GM12878 (cell line): ENCODE data around the gene ARL3. TPM values are rescaled to one million over a fixed set of nuclear protein-coding genes. Genes with fewer than 3 reads are reported as not detected.
A peak's percentile ranks its signal among the peaks of the same experiment; 100 is the strongest.

Experiments
- ATAC-seq: fragments of 200-7000 bp; cut with Tn5 transposase; 3 replicates; pipeline ENCODE4 v1.9.1; 2020; ENCODE audit warnings: mild to moderate bottlenecking, moderate library complexity
- BruUV-seq: library from RNA; stranded (reverse); fragments of 400-500 nt; replicated peaks from 2 replicates; lab custom pipeline; 2021; lab: Mats Ljungman, UMichigan
- CTCF ChIA-PET: fragments of 300-600 bp; sonication (Branson Sonifier 250); formaldehyde crosslinking; extraction: SDS; loops from one replicate; lab custom pipeline; 2021; ENCODE audit warnings: inconsistent platforms; lab: Yijun Ruan, JAX
- POLR2A ChIA-PET: fragments of 350-600 bp; formaldehyde crosslinking; extraction: SDS; loops from one replicate; lab custom pipeline; 2021; ENCODE audit warnings: inconsistent platforms; lab: Charles Lee
- RAD21 ChIA-PET: fragments of 300-600 bp; sonication (Branson Sonifier 250); formaldehyde crosslinking; loops from one replicate; lab custom pipeline; 2023; ENCODE audit warnings: antibody characterized with exemption; ENCODE audit not compliant: unreplicated experiment; lab: Charles Lee
- SMC1A ChIA-PET: fragments of 300-600 bp; sonication (Branson Sonifier 250); formaldehyde crosslinking; loops from one replicate; lab custom pipeline; 2023; ENCODE audit not compliant: unreplicated experiment, uncharacterized antibody; lab: Charles Lee
- DNase-seq: peaks from one replicate; pipeline ENCODE4 v3.0.0-alpha.2; 2011; ENCODE audit warnings: low read depth, low spot score
- FAIRE-seq: peaks from 3 replicates; lab custom pipeline; 2011; peaks lifted over from hg19 to GRCh38; lab: Jason Lieb, UNC
- H2AFZ ChIP-seq: 2 replicates; pipeline ENCODE4 v1.6.0; 2011; ENCODE audit warnings: low read depth, low read length, control low read depth; ENCODE audit not compliant: control insufficient read depth
- H3K27ac ChIP-seq: 2 replicates; pipeline ENCODE4 v1.5.1; 2011; ENCODE audit warnings: control low read depth; ENCODE audit not compliant: control insufficient read depth, insufficient read depth
- H3K27me3 ChIP-seq, 2 experiments: replicated peaks in 1 of 2; 2 replicates each; pipeline versions ENCODE4 v1.6.0 to v1.6.1; 2011; ENCODE audit warnings: low read length in 1 of 2; ENCODE audit not compliant: control insufficient read depth in 2 of 2, insufficient read depth in 2 of 2
- H3K36me3 ChIP-seq, 2 experiments: 2 replicates each; pipeline ENCODE4 v1.5.1; 2011; ENCODE audit warnings: low read length in 1 of 2; ENCODE audit not compliant: control insufficient read depth in 2 of 2, insufficient read depth in 2 of 2
- H3K4me1 ChIP-seq: 2 replicates; pipeline ENCODE4 v1.6.1; 2011; ENCODE audit warnings: mild to moderate bottlenecking, low read length, moderate library complexity, mixed read lengths; ENCODE audit not compliant: control insufficient read depth, insufficient read depth
- H3K4me2 ChIP-seq: 2 replicates; pipeline ENCODE4 v1.6.0; 2011; ENCODE audit warnings: control low read depth; ENCODE audit not compliant: control insufficient read depth, insufficient read depth
- H3K4me3 ChIP-seq: fragments of 200-600 bp; sonication (generic); 2 replicates; pipeline ENCODE4 v1.5.1; 2016
- H3K79me2 ChIP-seq: 2 replicates; pipeline ENCODE4 v1.6.0; 2011; ENCODE audit warnings: low read length; ENCODE audit not compliant: control insufficient read depth, insufficient read depth
- H3K9ac ChIP-seq: 2 replicates; pipeline ENCODE4 v1.8.0; 2011; ENCODE audit warnings: low read length, control low read depth, mixed read lengths; ENCODE audit not compliant: control insufficient read depth, insufficient read depth
- H3K9me3 ChIP-seq: replicated peaks from 3 replicates; pipeline ENCODE4 v1.5.1; 2011; ENCODE audit warnings: mild to moderate bottlenecking, low read length; ENCODE audit not compliant: control insufficient read depth, insufficient read depth
- H4K20me1 ChIP-seq: 2 replicates; pipeline ENCODE4 v1.6.0; 2011; ENCODE audit not compliant: control insufficient read depth, insufficient read depth
- BCL11A ChIP-seq: IDR thresholded peaks from 2 replicates; pipeline ENCODE4 v1.6.1; 2011; ENCODE audit warnings: low read depth, low read length
- BHLHE40 ChIP-seq, 2 experiments: fragments of 450-650 bp in 1 of 2; IDR thresholded peaks; 2 replicates each; pipeline ENCODE4 v1.6.1; 2011 to 2017; ENCODE audit warnings: low read depth in 2 of 2, borderline replicate concordance in 1 of 2, improper control_type of control experiment in 1 of 2, low read length in 1 of 2, mild to moderate bottlenecking in 1 of 2
- BMI1 ChIP-seq: fragments of 450-650 bp; IDR thresholded peaks from 2 replicates; pipeline ENCODE4 v1.6.1; 2016; ENCODE audit warnings: mild to moderate bottlenecking, moderate library complexity, borderline replicate concordance
- CBFB ChIP-seq: IDR thresholded peaks from 2 replicates; pipeline ENCODE4 v1.6.1; 2016; ENCODE audit warnings: antibody characterized with exemption, low read depth
- DPF2 ChIP-seq: fragments of 450-650 bp; IDR thresholded peaks from 2 replicates; pipeline ENCODE4 v1.6.1; 2017; ENCODE audit warnings: mild to moderate bottlenecking
- E2F4 ChIP-seq: IDR thresholded peaks from 2 replicates; pipeline ENCODE4 v1.6.1; 2012; ENCODE audit warnings: low read depth, low read length, improper control_type of control experiment
- EGR1 ChIP-seq, 2 experiments: IDR thresholded peaks; 1 replicate in 1 of 2; 2 replicates in 1 of 2; pipeline ENCODE4 v1.6.1; 2011 to 2012; ENCODE audit warnings: low read depth in 2 of 2, low read length in 2 of 2, borderline replicate concordance in 1 of 2, mild to moderate bottlenecking in 1 of 2, moderate library complexity in 1 of 2
- FOS ChIP-seq: IDR thresholded peaks from 3 replicates; pipeline ENCODE4 v1.6.1; 2011; ENCODE audit warnings: borderline replicate concordance; ENCODE audit not compliant: insufficient read length; ENCODE audit errors: extremely low read depth
- PBX3 ChIP-seq: IDR thresholded peaks from 2 replicates; pipeline ENCODE4 v1.6.1; 2011; ENCODE audit warnings: mild to moderate bottlenecking, low read depth, low read length, moderate library complexity; ENCODE audit not compliant: insufficient replicate concordance
- PKNOX1 ChIP-seq: fragments of 450-650 bp; IDR thresholded peaks from 2 replicates; pipeline ENCODE4 v1.6.1; 2016; ENCODE audit warnings: mild to moderate bottlenecking
- SIN3A ChIP-seq: IDR thresholded peaks from 2 replicates; pipeline ENCODE4 v1.6.1; 2012; ENCODE audit warnings: low read depth, low read length, improper control_type of control experiment
- SKIL ChIP-seq: fragments of 450-650 bp; IDR thresholded peaks from 2 replicates; pipeline ENCODE4 v1.6.1; 2017; ENCODE audit warnings: mild to moderate bottlenecking, low read depth, inconsistent platforms; ENCODE audit not compliant: poor library complexity, severe bottlenecking
- SMAD5 ChIP-seq: IDR thresholded peaks from 2 replicates; pipeline ENCODE4 v1.6.1; 2016; ENCODE audit warnings: antibody characterized with exemption, low read depth
- TCF12 ChIP-seq: IDR thresholded peaks from 2 replicates; pipeline ENCODE4 v1.6.1; 2011; ENCODE audit warnings: low read depth, mild to moderate bottlenecking, low read length
- WGBS: methylation state at CpG from one replicate; pipeline ENCODE4 v1.1.6; 2016; ENCODE audit warnings: low lambda C conversion rate; ENCODE audit not compliant: insufficient replicate concordance, insufficient coverage; ENCODE audit errors: missing lambda C conversion rate; 5-methylcytosine and 5-hydroxymethylcytosine counted together
- in situ Hi-C: fragments of 300-500 bp; cut with MboI; formaldehyde crosslinking; loops from 9 replicates; pipeline ENCODE4 v1.14.3; 2018; ENCODE audit warnings: mixed read lengths
- intact Hi-C: fragments of 100-400 bp; cut with micrococcal nuclease; formaldehyde crosslinking; loops from one replicate; pipeline ENCODE4 v1.14.2; 2022; ENCODE audit not compliant: unreplicated experiment
- polyA plus RNA-seq, 11 experiments: library from polyadenylated mRNA; depleted of rRNA in 4 of 11; unstranded in 6 of 11; stranded (reverse) in 5 of 11; fragments of >200 nt; fragmentation: Nextera tagmentation in 4 of 11; fragmentation: Illumina TruSeq in 1 of 11; extraction: Ambion mirVana in 4 of 11; extraction: Trizol in 1 of 11; gene quantifications; 1 replicate in 1 of 11; 2 replicates in 10 of 11; pipeline versions ENCODE4 v1.2.1 to v1.2.3, GENCODE V29; 2011 to 2016; ENCODE audit warnings: inconsistent platforms in 2 of 11, missing spikeins in 2 of 11, low read depth in 1 of 11
- total RNA-seq, 4 experiments: library from RNA; depleted of rRNA in 3 of 4; stranded (reverse); fragments of >200 nt in 3 of 4; fragmentation: Illumina TruSeq in 1 of 4; extraction: Trizol in 1 of 4; gene quantifications; 2 replicates each; pipeline versions ENCODE4 v1.2.1 to v1.2.3, GENCODE V29; 2013 to 2021

The ARL3 gene
- total and polyA plus RNA-seq, 10 of the 15 experiments (the other 5 are each of a cell fraction or from before 2014, with no cell fraction given), result 4.9 to 26.1 (median 11.0) TPM

GRCh38 chr10:102714621-102715455, 641 bp upstream of the ARL3 start, which contains the start of gene SFXN2:
Gene SFXN2, plus strand, starts transcription at chr10:102714636. Its CDS starts 12,001 bp downstream, at chr10:102726637.
- RAD21 ChIA-PET, result interaction anchor here (0.6 to 9.6 kb wide), 13 partner anchors 13 to 654 kb away, joined by 3 to 140 read pairs (median 5); partner anchors contain the start of genes TRIM8 and WBP1L
- H3K9ac ChIP-seq, result peak within 1 kb of the TSS; percentile 85
- in situ Hi-C loops (no loop called here), intact Hi-C loops (loop anchor here (5.0 to 10.0 kb wide), 2 partner anchors 210 to 283 kb away; partner anchors contain the start of genes ACTR1A, CUEDC2 and SUFU)
- 1% methylated on average over 46 of the region's 46 CpGs for WGBS
- SMC1A ChIA-PET, result interaction anchor here (0.6 to 9.5 kb wide), 10 partner anchors 12 to 210 kb away, joined by 3 to 140 read pairs (median 7); partner anchors contain the start of genes CYP17A1, SUFU and TRIM8
- peaks cover 68% of the 10 kb centered on the region for H3K79me2 ChIP-seq
- H3K36me3 ChIP-seq, result peaks cover 0 to 2% of the 10 kb centered on the region in 2 experiments; a peak in 1 of 4 replicates
- TSS peak; percentile 59 for BruUV-seq
- H4K20me1 ChIP-seq, result no peaks in the 10 kb centered on the region
- CTCF ChIA-PET, result interaction anchor here (0.7 to 8.5 kb wide), 8 partner anchors 13 to 802 kb away, joined by 3 to 114 read pairs (median 3); no protein-coding TSS in a partner anchor
- H3K4me2 ChIP-seq, result peak within 1 kb of the TSS; percentile 98
- ATAC-seq (peak; percentile 26), FAIRE-seq (no peak), DNase-seq (no peak)
- H3K27ac ChIP-seq, result peak within 1 kb of the TSS; percentile 88
- H3K9me3 ChIP-seq, result no peaks in the 10 kb centered on the region
- H3K4me1 ChIP-seq, result peaks cover 17% of the 10 kb centered on the region
- POLR2A ChIA-PET, result interaction anchor here (0.7 to 5.8 kb wide), 16 partner anchors 9 to 203 kb away, joined by 3 to 73 read pairs (median 5); partner anchors contain the start of genes CNNM2, TRIM8 and WBP1L
- H3K27me3 ChIP-seq, result no peaks in the 10 kb centered on the region
- peak within 1 kb of the TSS; percentile 94 for H2AFZ ChIP-seq
- peak within 1 kb of the TSS; percentile 92 for H3K4me3 ChIP-seq
- TF ChIP-seq EGR1 (IDR thresholded peaks at IDR 0.05; ENCODE audit: borderline replicate concordance in 1 of 2, low read depth in 2 of 2, low read length in 2 of 2) (peak in 1 of 2 experiments; percentile 10; a peak in 1 of 3 replicates), BCL11A (no peak), TCF12 (0 out of 2 replicates have a peak, but pooled peaks have one; percentile 1), FOS (no peak), SMAD5 (0 out of 2 replicates have a peak, but pooled peaks have one; percentile 35), SKIL (no peak), DPF2 (no peak; the same call in 1 of the 2 replicates), SIN3A (peak; percentile 90), BHLHE40 (IDR thresholded peaks at IDR 0.05; ENCODE audit: borderline replicate concordance in 1 of 2, low read depth in 2 of 2, low read length in 1 of 2) (no peak), CBFB (0 out of 2 replicates have a peak, but pooled peaks have one; percentile 38), PBX3 (no peak), E2F4 (0 out of 2 replicates have a peak, but pooled peaks have one; percentile 7), PKNOX1 (no peak), BMI1 (no peak)
